ENCODE measurements around the gene ZBED1. TPM values are rescaled to one million over a fixed set of nuclear protein-coding genes. Genes with fewer than 3 reads are reported as not detected.

The ZBED1 gene
- total and polyA plus RNA-seq, 2 donors (not counting 1 experiment from before 2014, with no cell fraction given) = 14.5 to 24.8 TPM

GRCh38 chrX:2542826-2543521 lies 42.2 kb upstream of the ZBED1 start:
- Histone ChIP-seq H3K27me3 (ENCODE audit: control insufficient read depth, insufficient read depth, low read length) (no peaks in the 10 kb centered on the region), H3K27ac (ENCODE audit: insufficient read depth, low read length) (no peak overlapping the region), H2AFZ (ENCODE audit: low read length) (no peak overlapping the region), H3K4me1 (ENCODE audit: control insufficient read depth, extremely low read depth, insufficient read depth, low read length) (no peaks in the 10 kb centered on the region), H3K36me3 (ENCODE audit: control insufficient read depth, insufficient read depth, low read length) (no peaks in the 10 kb centered on the region), H3K9ac (ENCODE audit: insufficient read depth, low read length) (no peak overlapping the region), H3K9me3 (ENCODE audit: control insufficient read depth, insufficient read depth, low read depth, low read length) (no peaks in the 10 kb centered on the region), H3K4me3 (replicated peaks in 1 of 4; ENCODE audit: control extremely low read depth in 1 of 4, insufficient read depth in 1 of 4, low read depth in 3 of 4, low read length in 4 of 4) (no peak overlapping the region), H4K20me1 (ENCODE audit: control insufficient read depth, extremely low read depth, insufficient read depth, low read length) (no peaks in the 10 kb centered on the region), H3K4me2 (ENCODE audit: extremely low read depth, insufficient read depth, low read length) (no peak overlapping the region), H3K79me2 (ENCODE audit: control insufficient read depth, insufficient read depth, low read length) (no peaks in the 10 kb centered on the region)
- TF ChIP-seq EZH2 (IDR thresholded peaks at IDR 0.05; ENCODE audit: low read length, missing control alignments) (no peak), CTCF (conservative IDR thresholded peaks at IDR 0.05 in 1 of 2, IDR thresholded peaks at IDR 0.05 in 1 of 2; ENCODE audit: low read depth in 1 of 2, low read length in 2 of 2) (no peak)
- no peak for DNase-seq (ENCODE audit: low read depth in 2 of 2)

GRCh38 chrX:2541603-2542002 lies 40.8 kb upstream of the ZBED1 start:
- Histone ChIP-seq H3K9ac (ENCODE audit: insufficient read depth, low read length) (no peak overlapping the region), H3K4me3 (replicated peaks in 1 of 4; ENCODE audit: control extremely low read depth in 1 of 4, insufficient read depth in 1 of 4, low read depth in 3 of 4, low read length in 4 of 4) (no peak overlapping the region), H3K79me2 (ENCODE audit: control insufficient read depth, insufficient read depth, low read length) (no peaks in the 10 kb centered on the region), H3K27me3 (ENCODE audit: control insufficient read depth, insufficient read depth, low read length) (no peaks in the 10 kb centered on the region), H3K27ac (ENCODE audit: insufficient read depth, low read length) (no peak overlapping the region), H3K4me1 (ENCODE audit: control insufficient read depth, extremely low read depth, insufficient read depth, low read length) (no peaks in the 10 kb centered on the region), H3K9me3 (ENCODE audit: control insufficient read depth, insufficient read depth, low read depth, low read length) (no peaks in the 10 kb centered on the region), H2AFZ (ENCODE audit: low read length) (no peak overlapping the region), H3K4me2 (ENCODE audit: extremely low read depth, insufficient read depth, low read length) (no peak overlapping the region), H3K36me3 (ENCODE audit: control insufficient read depth, insufficient read depth, low read length) (no peaks in the 10 kb centered on the region), H4K20me1 (ENCODE audit: control insufficient read depth, extremely low read depth, insufficient read depth, low read length) (no peaks in the 10 kb centered on the region)
- no peak for TF ChIP-seq EZH2 (IDR thresholded peaks at IDR 0.05; ENCODE audit: low read length, missing control alignments)
- TF ChIP-seq CTCF (conservative IDR thresholded peaks at IDR 0.05 in 1 of 2, IDR thresholded peaks at IDR 0.05 in 1 of 2; ENCODE audit: low read depth in 1 of 2, low read length in 2 of 2) = no peak
- DNase-seq (ENCODE audit: low read depth in 2 of 2) = no peak

- Histone ChIP-seq H4K20me1 (ENCODE audit: control insufficient read depth, extremely low read depth, insufficient read depth, low read length) (no peaks in the 10 kb centered on the region), H3K79me2 (ENCODE audit: control insufficient read depth, insufficient read depth, low read length) (no peaks in the 10 kb centered on the region), H3K4me2 (ENCODE audit: extremely low read depth, insufficient read depth, low read length) (no peak overlapping the region), H3K9ac (ENCODE audit: insufficient read depth, low read length) (no peak overlapping the region), H2AFZ (ENCODE audit: low read length) (no peak overlapping the region), H3K4me3 (replicated peaks in 1 of 4; ENCODE audit: control extremely low read depth in 1 of 4, insufficient read depth in 1 of 4, low read depth in 3 of 4, low read length in 4 of 4) (no peak overlapping the region), H3K4me1 (ENCODE audit: control insufficient read depth, extremely low read depth, insufficient read depth, low read length) (no peaks in the 10 kb centered on the region), H3K9me3 (ENCODE audit: control insufficient read depth, insufficient read depth, low read depth, low read length) (no peaks in the 10 kb centered on the region), H3K36me3 (ENCODE audit: control insufficient read depth, insufficient read depth, low read length) (no peaks in the 10 kb centered on the region), H3K27ac (ENCODE audit: insufficient read depth, low read length) (no peak overlapping the region), H3K27me3 (ENCODE audit: control insufficient read depth, insufficient read depth, low read length) (no peaks in the 10 kb centered on the region)
- TF ChIP-seq EZH2 (IDR thresholded peaks at IDR 0.05; ENCODE audit: low read length, missing control alignments) (no peak), CTCF (conservative IDR thresholded peaks at IDR 0.05 in 1 of 2, IDR thresholded peaks at IDR 0.05 in 1 of 2; ENCODE audit: low read depth in 1 of 2, low read length in 2 of 2) (no peak)
- peak in 1 of 2 donors; percentile 6 for DNase-seq (ENCODE audit: low read depth in 2 of 2)
Observed at GRCh38 chrX:2540426-2540947, 39.7 kb upstream of the ZBED1 start.
